ENCODE measurements around the gene PLEKHG3.

The PLEKHG3 gene

GRCh38 chr14:64792231-64792630, 88.0 kb downstream of the PLEKHG3 start:
- DNase-seq, result no peak

GRCh38 chr14:64792871-64793560, 88.8 kb downstream of the PLEKHG3 start:
- DNase-seq, result no peak

GRCh38 chr14:64795211-64795610, 91.0 kb downstream of the PLEKHG3 start:
- no peak for DNase-seq

GRCh38 chr14:64795921-64796320, 91.7 kb downstream of the PLEKHG3 start:
- no peak for DNase-seq

- no peak for DNase-seq
These were observed 92.1 kb downstream of the PLEKHG3 start for GRCh38 chr14:64796369-64796768.

GRCh38 chr14:64799555-64799954, 95.3 kb downstream of the PLEKHG3 start:
- no peak for DNase-seq
